Amniotic stem cell (primary cell): ENCODE measurements around the gene SPHK2.
"Not testable (repeated sequence)": the region's sequence is repeated elsewhere in the genome, so short reads cannot be mapped to it uniquely, and the experiment has no call there.

Source experiments
- DNase-seq: peaks from one replicate; lab custom pipeline; 2025; lab: John Stamatoyannopoulos, UW

The SPHK2 gene

DNA sequence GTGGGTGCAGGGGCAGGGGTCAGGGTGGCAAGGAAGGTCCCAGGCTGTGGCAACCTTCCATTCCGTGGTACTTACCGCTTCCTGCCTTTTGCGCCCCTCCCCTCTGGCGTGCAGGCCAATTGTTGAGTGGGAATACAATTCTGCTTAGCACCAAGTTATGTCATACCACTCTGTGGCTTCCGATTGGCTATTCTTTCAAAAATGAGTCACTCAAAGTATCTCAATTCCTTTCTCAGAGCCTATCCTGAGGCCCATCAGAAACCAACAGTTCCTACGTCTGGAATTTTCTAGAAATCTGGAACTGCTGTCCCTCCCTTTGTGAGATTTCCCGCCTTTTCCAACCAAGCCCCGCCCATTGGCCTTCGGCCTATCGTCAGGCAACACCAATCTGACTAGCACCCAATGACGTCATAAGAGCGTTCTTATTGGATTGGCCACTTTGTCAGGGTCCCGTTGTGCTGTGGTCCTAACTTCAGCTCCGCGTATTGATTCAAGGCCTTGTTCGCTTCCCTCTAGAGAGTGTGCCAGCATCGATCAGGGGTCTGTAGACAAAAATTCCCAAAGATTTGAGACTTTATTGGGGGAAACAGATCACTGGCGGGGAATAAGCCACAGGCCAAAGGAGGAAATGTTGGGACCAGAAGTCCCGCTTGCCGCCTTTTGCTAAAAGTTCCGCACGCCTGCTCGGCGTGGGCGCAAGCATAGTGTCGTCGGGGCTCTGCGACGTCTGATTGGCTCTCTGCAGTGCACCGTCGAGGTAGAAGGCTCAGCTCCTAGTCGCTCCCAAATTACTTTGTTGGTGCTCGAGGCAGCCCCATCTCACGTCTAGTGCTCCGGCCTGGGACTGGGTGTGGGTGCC is 41.8 kb downstream of the SPHK2 start:
- DNase-seq = no peak

DNA sequence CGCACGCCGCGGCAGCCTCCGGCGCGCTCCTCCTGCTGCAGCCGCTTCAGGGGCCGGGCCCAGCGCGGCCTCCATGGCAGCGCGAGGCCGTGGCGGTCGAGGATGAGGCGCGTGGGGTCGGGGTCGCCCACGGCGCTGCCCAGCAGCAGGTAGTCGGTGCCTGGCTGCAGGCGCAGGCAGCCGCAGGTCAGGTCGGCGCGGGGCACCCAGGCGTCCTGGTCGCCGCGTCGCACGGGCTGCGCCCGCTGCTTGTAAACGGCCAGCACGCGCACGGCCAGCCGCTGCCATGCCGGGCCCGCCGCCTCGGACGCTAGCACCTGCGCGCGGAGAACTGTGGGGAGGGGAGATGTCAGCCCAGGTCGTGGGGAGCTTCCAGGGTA is 42.4 kb downstream of the SPHK2 start:
- DNase-seq = no peak

DNA sequence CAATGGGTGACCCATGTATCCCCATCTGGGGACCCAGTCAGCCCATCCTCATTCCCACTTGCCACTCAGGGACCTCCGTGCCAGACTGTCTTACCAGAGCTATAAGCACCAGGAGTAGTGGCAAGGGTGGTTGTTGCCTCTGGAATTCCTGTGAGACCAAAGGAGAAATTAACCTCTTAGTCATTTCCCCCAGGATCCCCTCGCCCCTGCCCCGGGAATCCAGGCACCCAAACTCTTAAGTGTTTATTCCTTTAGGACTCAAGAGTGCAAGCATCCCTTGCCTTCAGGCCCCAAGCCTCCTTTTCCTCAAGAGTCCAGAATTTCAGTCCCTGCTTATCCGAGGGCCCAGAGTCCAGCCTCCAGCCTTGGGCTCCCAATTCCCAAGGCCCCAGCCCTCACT is 44.4 kb downstream of the SPHK2 start:
- DNase-seq = no peak

DNA sequence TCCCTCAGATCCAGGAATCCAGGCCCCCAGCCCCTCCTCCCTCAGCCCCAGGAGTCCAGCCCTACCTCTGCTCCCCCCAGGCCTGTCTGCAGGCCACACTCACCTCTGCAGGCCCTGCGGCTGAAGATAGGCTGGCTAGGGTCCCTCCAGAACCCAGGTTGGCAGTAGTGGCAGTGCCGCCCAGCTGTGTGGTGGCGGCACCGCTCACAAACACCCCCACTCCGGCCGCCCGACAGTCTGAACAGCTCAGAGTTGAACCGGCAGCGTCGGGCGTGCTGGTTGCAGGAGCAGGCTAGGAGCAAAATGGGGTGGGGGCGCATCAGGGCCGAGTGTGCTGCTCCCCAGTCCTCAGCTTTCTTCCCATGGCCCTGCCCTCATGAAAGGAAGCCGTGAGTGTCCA is 45.2 kb downstream of the SPHK2 start:
- no peak for DNase-seq

DNA sequence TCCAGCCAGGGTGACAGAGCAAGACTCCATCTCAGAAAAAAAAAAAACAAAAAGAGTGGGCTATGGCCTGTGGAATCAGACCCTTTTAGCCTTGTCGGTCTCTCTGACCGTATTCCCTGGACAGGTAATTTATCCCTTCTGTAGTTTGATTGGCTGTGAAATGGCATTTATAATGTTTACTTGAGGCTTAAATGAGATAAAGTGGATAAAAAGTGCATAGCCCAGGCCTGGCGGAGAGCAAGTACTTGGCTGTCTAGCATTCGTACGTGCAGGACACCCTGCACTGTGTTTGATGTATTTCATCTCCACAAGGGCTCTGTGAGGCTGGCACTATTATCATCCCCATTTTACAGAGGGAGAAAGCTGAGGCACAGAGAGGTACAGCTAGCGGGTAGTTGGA is 46.5 kb downstream of the SPHK2 start:
- no peak for DNase-seq

DNA sequence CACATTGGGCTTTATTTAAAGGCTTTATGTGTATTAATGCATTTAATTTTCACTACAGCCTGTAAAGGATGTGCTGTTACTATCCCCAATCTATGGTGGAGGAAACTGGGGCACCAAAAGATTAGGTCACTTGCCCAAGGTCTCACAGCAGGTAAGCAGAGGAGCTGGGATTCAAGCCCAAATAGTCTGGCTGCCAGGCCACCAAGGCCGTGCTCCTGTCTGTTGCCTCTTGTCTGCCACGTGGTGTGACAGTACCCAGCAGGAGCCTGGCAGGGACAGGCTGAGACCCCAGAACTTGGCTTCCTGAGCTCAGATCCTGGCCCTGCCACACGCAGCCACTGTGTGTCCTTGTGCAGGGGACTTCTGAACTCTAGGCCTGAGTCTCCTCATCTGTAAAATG is 49.0 kb downstream of the SPHK2 start:
- no peak for DNase-seq

DNA sequence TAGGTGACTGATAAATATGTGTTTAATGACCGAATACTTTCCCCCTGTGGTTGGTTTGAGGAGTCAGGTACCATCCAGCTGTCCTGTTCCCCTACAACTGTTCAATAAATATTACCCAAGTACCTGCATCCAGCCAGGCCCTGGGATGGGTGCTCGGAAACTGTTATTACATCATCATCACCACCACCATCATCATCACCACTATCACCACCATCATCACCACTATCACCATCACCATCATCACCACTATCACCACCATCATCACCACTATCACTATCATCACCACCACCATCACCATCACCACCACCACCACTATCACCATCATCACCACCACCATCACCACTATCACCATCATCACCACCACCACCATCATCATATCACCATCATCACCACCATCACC is 49.5 kb downstream of the SPHK2 start:
- DNase-seq = no peak

DNA sequence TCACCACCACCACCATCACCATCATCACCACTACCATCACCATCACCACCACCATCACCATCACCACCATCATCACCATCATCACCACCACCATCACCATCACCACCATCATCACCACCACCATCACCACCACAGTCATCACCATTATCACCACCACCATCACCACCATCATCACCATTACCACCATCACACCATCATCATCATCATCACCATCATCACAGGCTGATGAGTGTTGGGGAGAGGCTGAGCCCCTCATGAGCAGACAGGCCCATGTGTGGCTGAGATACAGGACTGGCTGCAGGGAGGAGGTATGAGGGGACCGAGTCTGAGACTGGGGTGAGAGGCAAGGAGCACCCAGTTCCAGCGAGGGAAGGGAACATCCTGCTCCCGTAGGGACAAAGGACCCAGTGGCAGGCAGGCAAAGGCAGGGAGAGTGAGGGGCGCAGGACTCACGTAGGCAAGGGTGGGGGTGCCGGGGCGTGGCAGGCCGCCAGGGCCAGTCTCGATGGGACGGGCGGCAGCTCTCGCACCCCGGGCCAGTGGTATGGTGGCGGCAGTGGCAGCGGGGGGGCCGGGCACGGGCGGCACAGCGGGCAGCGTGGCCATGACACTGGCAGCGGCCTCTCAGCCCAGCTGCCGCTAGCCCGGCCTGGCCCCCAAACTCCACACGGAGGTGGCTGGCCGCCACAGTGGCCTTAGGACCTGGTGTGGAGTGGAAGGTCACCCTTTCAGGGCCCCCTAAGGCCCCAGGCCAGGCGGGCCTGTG is 50.8 kb downstream of the SPHK2 start:
- no peak for DNase-seq

DNA sequence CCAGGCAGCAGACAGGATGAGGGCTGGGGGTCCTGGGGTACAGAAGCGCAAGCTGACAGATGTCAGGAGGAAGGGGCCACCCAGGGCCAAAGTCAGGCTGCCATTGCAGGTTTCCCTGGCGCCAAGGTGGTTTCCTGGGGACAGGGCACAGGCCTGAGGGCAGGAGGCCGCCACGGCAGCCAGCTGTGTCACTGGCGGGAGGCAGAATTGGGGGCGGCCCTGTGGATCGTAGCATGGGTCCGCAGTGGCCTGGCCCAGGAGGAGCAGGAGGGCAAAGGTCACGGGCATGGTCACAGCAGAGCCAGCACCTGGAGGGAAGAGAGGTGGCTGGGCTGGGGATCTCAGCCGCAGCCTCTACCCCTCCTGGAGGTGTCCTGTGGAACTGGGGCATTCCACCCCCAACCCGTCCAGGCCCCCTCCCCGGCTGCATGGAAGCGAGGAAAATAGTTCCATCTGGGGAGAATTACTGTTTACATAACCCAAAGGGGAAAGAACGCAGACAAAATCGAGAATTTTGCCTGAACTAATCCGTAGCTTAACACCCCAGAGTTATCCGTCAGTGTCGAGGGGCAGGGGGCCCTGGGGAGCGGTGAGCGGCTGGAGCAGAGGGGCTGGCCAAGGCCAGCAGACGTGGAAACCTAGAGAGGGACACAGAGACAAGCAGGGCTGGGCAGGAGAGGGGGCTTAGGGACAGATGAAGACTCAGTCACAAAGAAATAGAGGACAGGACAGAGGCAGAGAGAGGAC is 51.6 kb downstream of the SPHK2 start:
- no peak for DNase-seq

DNA sequence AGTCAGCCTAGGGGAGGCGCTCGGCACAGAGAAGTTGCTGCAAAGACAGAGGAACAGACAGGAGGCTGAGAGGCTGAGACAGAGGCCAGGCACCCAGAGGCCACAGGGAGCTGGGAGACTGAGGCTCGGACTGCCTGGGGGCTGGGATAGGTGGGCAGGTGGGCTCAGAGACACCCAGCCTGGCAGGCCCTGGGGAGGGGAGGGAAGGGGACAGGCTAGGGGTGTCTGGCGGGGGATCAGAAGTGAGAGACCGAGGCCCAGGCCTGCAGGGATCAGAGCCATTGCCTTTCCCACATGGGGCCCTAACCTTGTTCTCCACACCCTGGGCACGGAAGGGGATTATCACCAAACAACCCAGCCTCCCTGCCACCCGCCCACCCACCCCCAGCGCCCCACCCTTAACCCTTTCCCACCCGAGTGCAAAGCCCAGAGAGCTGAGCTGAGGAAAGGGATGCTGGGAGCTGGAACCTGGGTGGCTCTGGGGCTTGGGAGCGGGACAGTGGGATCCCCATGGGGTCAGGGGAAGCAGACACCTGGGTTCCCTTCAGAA is 52.2 kb downstream of the SPHK2 start:
- no peak for DNase-seq

DNA sequence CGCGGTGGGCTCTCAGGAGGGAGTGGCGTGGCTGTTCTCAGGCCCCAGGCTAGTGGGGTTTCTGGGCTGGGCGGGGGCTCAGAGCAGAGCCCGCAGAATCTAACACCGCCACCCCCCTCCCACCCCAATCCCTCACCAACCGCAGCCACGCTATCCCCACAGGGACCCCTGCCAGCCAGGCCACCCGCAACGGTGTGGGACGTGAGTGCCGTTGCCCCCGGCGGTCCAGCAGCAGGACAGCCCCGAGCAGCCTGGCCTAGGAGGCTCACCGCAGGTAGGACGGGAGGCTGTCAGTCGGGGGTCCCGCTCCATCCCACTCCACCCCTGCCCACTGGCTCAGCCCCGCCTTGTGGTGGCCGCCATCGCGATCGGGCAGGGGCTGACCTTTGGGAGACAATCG is 53.7 kb downstream of the SPHK2 start, which contains the start of gene NTN5:
Gene NTN5 (minus strand): TSS at position 24 of the 400 bp plus-strand sequence. CDS start 2,031 bp downstream, outside the sequence.
- no peak for DNase-seq

DNA sequence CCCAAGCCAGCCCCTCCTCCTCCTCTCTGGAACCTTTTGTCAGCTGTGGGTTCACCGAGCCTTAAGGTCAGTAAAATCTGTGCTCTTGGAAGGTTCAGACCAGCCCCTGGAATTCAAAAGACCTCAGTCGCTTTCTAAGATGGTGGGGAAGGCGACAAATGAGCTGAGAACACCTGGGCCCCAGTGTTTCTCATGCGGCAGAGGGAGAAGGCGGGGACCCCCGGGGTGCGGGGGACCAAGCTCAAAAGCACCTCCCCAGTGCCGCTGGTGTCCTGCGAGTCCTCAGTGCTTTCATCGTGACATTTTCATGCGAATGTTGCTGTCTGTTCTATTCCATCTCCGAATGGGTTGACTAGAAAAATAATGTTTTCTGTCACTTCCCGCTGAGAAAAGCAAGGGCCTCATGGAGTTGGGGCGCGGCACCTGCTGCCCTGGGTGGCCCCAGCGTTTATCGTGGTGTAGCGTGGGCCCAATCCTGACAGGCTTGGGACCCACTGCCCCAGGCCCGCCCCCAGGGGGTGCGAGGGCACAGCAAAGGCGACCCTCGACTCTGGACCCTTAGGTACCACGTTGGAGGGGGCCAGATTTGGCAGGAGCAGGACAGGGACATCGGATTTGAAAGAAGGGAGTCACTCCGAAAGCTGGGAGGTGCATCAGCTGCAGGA is 54.3 kb downstream of the SPHK2 start:
- no peak for DNase-seq

DNA sequence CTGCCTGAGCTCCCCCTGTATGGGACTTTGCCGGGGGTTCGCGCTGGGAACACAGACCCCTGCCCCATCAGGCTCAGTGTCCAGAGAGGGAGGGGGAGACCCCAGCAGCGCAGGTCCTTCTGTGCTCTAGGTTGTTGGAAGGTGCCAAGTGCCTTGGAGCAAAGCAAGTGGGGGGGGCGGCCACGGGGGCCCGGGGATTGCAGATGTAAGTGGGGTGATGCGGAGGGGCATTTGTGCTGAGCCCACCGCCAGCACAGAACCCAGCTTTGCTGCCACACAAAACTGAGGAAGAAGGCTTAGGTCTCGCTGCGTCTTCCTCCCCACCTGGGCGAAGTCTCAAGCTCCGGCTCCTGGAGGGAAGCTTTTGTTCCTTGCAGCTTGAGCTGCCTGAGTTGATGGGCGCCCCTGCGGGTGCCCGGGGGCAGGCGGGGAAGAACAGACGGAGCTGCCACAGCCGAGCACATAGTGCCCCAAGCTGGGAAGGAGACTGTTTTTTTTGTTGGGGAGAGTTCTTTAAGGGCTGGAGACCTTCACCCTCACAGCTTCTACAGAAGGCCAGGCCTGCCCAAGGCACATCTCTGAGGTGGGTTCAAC is 55.0 kb downstream of the SPHK2 start:
- DNase-seq = no peak

DNA sequence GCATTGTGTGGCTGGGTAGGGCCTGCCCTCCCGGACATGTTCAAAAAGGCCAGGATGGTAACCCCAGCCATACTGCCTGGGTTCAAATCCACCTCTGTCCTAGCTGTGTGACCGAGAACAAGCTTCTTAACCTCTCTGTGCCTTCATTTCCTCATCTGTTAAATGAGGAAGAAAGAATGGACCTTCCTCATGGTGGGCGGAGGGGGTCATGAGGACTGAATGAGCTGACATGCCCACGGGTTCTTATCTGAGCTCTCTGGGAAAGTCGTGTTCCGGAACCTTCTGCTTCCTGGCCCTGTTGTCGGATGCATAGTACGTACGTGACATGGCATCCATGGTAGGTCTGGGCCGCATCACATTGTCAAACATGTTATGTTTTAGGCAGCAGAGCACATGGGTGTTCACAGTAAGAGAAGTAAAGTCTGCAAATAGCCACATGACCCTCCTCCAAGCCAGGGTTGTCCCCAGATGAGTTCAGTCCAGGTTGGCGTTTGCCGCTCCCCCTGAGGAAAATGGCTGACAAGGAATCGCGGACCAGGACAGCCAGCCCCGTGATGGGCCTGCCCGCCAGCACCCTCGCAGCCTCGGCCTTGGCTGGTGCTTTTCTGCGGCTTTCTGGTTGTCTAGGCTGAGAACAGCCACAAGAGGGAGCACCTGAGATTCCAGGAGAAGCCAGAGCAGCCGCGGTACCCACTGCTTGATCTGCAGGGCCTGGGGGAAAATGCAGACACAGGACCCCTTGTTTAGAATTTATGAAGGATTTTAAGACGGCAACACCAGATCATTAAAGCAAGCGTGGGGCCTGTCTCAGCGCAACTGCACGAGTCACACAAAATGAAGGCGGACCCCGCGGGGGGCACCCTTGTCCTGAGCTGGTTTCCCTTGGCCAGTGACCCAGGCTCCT is 55.9 kb downstream of the SPHK2 start:
- DNase-seq = peak; percentile 70

DNA sequence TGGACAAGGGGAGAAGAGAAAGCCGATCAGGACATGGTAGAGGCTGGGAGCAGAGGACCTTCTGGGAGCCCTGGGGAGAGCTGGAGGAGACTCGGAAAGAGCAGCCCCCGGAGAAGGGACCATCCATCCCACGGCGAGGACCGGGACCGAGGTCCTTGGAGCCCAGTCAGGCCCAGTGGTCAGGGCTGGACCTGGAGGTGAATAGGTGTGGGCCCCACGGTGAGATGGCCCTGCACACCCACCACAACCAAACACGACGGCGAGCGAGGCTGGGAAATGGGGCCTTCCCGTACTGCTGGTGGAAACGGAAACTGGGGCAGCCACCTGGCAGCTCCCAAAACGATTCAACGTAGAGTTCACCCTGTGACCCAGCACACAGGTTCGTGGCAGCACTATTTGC is 57.2 kb downstream of the SPHK2 start:
- DNase-seq = no peak

DNA sequence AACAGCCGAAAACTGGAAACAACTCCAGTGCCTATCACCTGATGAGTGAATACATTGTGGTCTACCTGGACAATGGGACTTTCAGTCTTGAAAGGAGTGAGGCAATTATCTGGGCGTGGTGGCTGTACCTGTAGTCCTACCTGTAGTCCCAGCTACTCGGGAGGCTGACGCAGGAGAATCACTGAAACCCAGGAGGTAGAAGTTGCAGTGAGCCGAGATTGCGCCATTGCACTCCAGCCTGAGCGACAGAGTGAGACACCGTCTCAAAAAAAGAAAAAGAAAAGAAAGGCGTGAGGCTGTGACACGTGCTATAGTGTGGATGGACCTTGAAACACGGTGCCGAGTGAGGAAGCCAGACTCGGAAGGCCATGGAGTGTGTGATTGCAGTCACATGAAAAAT is 57.6 kb downstream of the SPHK2 start:
- DNase-seq = no peak

DNA sequence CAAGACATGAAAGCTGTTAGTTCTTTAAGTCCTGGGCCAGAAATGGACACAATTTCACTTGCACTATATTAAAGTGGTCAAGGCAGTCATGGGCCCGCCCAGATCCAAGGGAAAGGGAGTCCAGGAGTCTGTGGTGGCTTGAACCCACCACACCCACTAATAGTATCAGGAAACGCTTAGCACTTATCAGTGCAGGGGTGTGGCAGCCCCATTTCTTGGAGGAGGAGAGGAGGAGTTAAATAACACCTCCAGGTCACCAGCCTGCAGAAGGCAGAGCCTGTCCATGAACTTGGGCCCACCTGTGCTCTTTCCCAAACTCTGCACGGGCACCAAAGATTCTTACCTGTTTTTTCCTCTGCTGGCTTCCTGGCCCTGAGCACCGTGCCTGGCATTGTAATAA is 58.9 kb downstream of the SPHK2 start:
- no peak for DNase-seq

DNA sequence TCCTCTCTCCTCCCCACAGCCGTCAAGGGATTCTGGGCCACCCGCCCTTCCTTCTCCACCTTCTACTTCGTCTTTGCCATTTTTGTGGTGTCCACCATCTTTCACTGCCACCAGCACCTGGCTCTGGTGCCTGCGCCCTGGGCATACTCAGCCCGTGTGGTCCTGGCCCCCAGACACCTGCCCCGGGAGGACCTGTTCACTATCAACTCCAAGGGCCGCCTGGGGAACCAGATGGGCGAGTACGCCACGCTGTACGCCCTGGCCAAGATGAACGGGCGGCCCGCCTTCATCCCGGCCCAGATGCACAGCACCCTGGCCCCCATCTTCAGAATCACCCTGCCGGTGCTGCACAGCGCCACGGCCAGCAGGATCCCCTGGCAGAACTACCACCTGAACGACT is 60.7 kb downstream of the SPHK2 start:
- DNase-seq = not testable (repeated sequence)
